NAMALWA (cell line): ENCODE data around the gene MEGF9.

Experiments used
- DNase-seq: peaks from one replicate; pipeline ENCODE4 v3.0.0-alpha.2; 2015; ENCODE audit warnings: low spot score

The MEGF9 gene

GRCh38 chr9:120702075-120702474, 12.2 kb downstream of the MEGF9 start:
- no peak for DNase-seq

- no peak for DNase-seq
Observed at GRCh38 chr9:120701248-120701647, 13.0 kb downstream of the MEGF9 start.

GRCh38 chr9:120698766-120699165, 15.5 kb downstream of the MEGF9 start:
- DNase-seq, result no peak

- no peak for DNase-seq
Observed at GRCh38 chr9:120697448-120697847, 16.8 kb downstream of the MEGF9 start.

GRCh38 chr9:120696551-120697230, 17.6 kb downstream of the MEGF9 start:
- DNase-seq, result no peak

GRCh38 chr9:120694559-120694958, 19.7 kb downstream of the MEGF9 start:
- DNase-seq, result no peak

GRCh38 chr9:120693700-120694008, 20.6 kb downstream of the MEGF9 start:
- no peak for DNase-seq

GRCh38 chr9:120692901-120693699, 21.2 kb downstream of the MEGF9 start:
- peak; percentile 11 for DNase-seq

- DNase-seq, result no peak
Observed at GRCh38 chr9:120690372-120690771, 23.9 kb downstream of the MEGF9 start.

GRCh38 chr9:120689860-120690259, 24.4 kb downstream of the MEGF9 start:
- DNase-seq, result no peak

- DNase-seq, result no peak
Observed at GRCh38 chr9:120688758-120689157, 25.5 kb downstream of the MEGF9 start.

GRCh38 chr9:120683150-120683549, 31.1 kb downstream of the MEGF9 start:
- no peak for DNase-seq

- no peak for DNase-seq
Observed at GRCh38 chr9:120681121-120681520, 33.1 kb downstream of the MEGF9 start.

GRCh38 chr9:120680579-120680978, 33.7 kb downstream of the MEGF9 start:
- DNase-seq, result no peak

GRCh38 chr9:120680161-120680560, 34.1 kb downstream of the MEGF9 start:
- no peak for DNase-seq

GRCh38 chr9:120677965-120678364, 36.3 kb downstream of the MEGF9 start:
- no peak for DNase-seq

- no peak for DNase-seq
Observed at GRCh38 chr9:120676767-120677402, 37.4 kb downstream of the MEGF9 start.

GRCh38 chr9:120668399-120668798, 45.9 kb downstream of the MEGF9 start:
- DNase-seq, result no peak

- no peak for DNase-seq
Observed at GRCh38 chr9:120663950-120664349, 50.3 kb downstream of the MEGF9 start.

GRCh38 chr9:120663380-120663779, 50.9 kb downstream of the MEGF9 start:
- DNase-seq, result no peak

GRCh38 chr9:120662513-120662912, 51.8 kb downstream of the MEGF9 start:
- no peak for DNase-seq

GRCh38 chr9:120659676-120660075, 54.6 kb downstream of the MEGF9 start:
- DNase-seq, result no peak

- DNase-seq, result no peak
Observed at GRCh38 chr9:120659209-120659608, 55.1 kb downstream of the MEGF9 start.
